HepG2 (cell line): ENCODE results near the gene TDP2. TPM values are rescaled to one million over a fixed set of nuclear protein-coding genes. Genes with fewer than 3 reads are reported as not detected.

Experiments
- ATAC-seq: fragments of 200-7000 bp; cut with Tn5 transposase; 3 replicates; pipeline ENCODE4 v1.9.1; 2020; ENCODE audit warnings: mild to moderate bottlenecking, moderate library complexity
- BruUV-seq: library from RNA; stranded (reverse); fragments of 400-500 nt; replicated peaks from 2 replicates; lab custom pipeline; 2021; lab: Mats Ljungman, UMichigan
- CTCF ChIA-PET: fragments of 300-600 bp; formaldehyde crosslinking; extraction: SDS; loops from one replicate; lab custom pipeline; 2021; ENCODE audit warnings: low total read pairs, inconsistent platforms, low intra/inter-chr PET ratio; lab: Yijun Ruan, JAX
- POLR2A ChIA-PET: fragments of 350-600 bp; sonication (Branson Sonifier 250); formaldehyde crosslinking; loops from one replicate; lab custom pipeline; 2020; ENCODE audit warnings: antibody characterized with exemption, inconsistent platforms; lab: Yijun Ruan, JAX
- DNase-seq: peaks from one replicate; pipeline ENCODE4 v3.0.0-alpha.2; 2015; ENCODE audit warnings: low spot score
- FAIRE-seq: peaks from 3 replicates; lab custom pipeline; 2011; peaks lifted over from hg19 to GRCh38; lab: Jason Lieb, UNC
- H2AFZ ChIP-seq: one replicate; pipeline ENCODE4 v1.6.1; 2011; ENCODE audit warnings: low read length, inconsistent platforms
- H3K27ac ChIP-seq: fragments of 300-600 bp; 3 replicates; pipeline ENCODE4 v1.8.0; 2011; ENCODE audit warnings: mixed run types, mild to moderate bottlenecking, mixed read lengths, low read length, inconsistent platforms; ENCODE audit not compliant: insufficient read depth; ENCODE audit errors: extremely low read length
- H3K27me3 ChIP-seq, 2 experiments: fragments of 200-600 bp in 1 of 2; 2 replicates in 1 of 2; 3 replicates in 1 of 2; pipeline versions ENCODE4 v1.6.0 to v1.8.0; 2011; ENCODE audit warnings: low read length in 2 of 2, mild to moderate bottlenecking in 2 of 2, moderate library complexity in 2 of 2, inconsistent platforms in 1 of 2; ENCODE audit not compliant: insufficient read depth in 2 of 2, control insufficient read depth in 1 of 2
- H3K36me3 ChIP-seq, 2 experiments: fragments of 200-600 bp in 1 of 2; replicated peaks in 1 of 2; 2 replicates in 1 of 2; 3 replicates in 1 of 2; pipeline versions ENCODE4 v1.5.1 to v1.8.0; 2011; ENCODE audit warnings: low read length in 2 of 2, inconsistent platforms in 1 of 2; ENCODE audit not compliant: insufficient read depth in 2 of 2, control insufficient read depth in 1 of 2
- H3K4me1 ChIP-seq: 2 replicates; pipeline ENCODE4 v1.5.1; 2012; ENCODE audit warnings: low read length, inconsistent platforms; ENCODE audit not compliant: insufficient read depth
- H3K4me2 ChIP-seq: 2 replicates; pipeline ENCODE4 v1.6.0; 2011; ENCODE audit warnings: low read depth, low read length, inconsistent platforms
- H3K4me3 ChIP-seq, 3 experiments: fragments of 200-600 bp in 1 of 3; sonication (generic), shearing (Covaris generic) in 1 of 3; replicated peaks in 1 of 3; 2 replicates each; pipeline ENCODE4 v1.5.1; 2011 to 2016; ENCODE audit warnings: low read length in 3 of 3, inconsistent platforms in 2 of 3, low read depth in 2 of 3, mild to moderate bottlenecking in 2 of 3, control low read depth in 1 of 3, mixed read lengths in 1 of 3; ENCODE audit not compliant: insufficient read depth in 1 of 3
- H3K79me2 ChIP-seq: one replicate; pipeline ENCODE4 v1.6.1; 2011; ENCODE audit warnings: low read length, inconsistent platforms; ENCODE audit not compliant: insufficient read depth
- H3K9ac ChIP-seq: 2 replicates; pipeline ENCODE4 v1.6.0; 2011; ENCODE audit warnings: mild to moderate bottlenecking, low read depth, low read length, inconsistent platforms; ENCODE audit not compliant: insufficient read depth
- H3K9me3 ChIP-seq: 2 replicates; pipeline ENCODE4 v1.5.1; 2012; ENCODE audit warnings: mild to moderate bottlenecking, low read length
- H4K20me1 ChIP-seq: 2 replicates; pipeline ENCODE4 v1.6.0; 2011; ENCODE audit warnings: inconsistent platforms, mild to moderate bottlenecking, low read length, moderate library complexity; ENCODE audit not compliant: insufficient read depth
- AGO1 ChIP-seq: fragments of 200-400 bp; formaldehyde crosslinking; IDR thresholded peaks from 2 replicates; pipeline ENCODE4 v1.6.1; 2017; ENCODE audit warnings: mild to moderate bottlenecking, low read depth, low read length, moderate library complexity; ENCODE audit not compliant: poor library complexity, severe bottlenecking
- ELF3 ChIP-seq: IDR thresholded peaks from 2 replicates; pipeline ENCODE4 v1.6.1; 2016; ENCODE audit warnings: missing genetic modification reagents, missing compliant biosample characterization
- JUND ChIP-seq: sonication (generic); formaldehyde crosslinking; IDR thresholded peaks from 2 replicates; pipeline ENCODE4 v1.8.0; 2022; ENCODE audit warnings: mild to moderate bottlenecking, missing genetic modification reagents
- PHF20 ChIP-seq: sonication (generic); formaldehyde crosslinking; IDR thresholded peaks from 2 replicates; pipeline ENCODE4 v1.5.0; 2020; ENCODE audit warnings: mild to moderate bottlenecking, missing genetic modification reagents
- POLR2AphosphoS5 ChIP-seq: IDR thresholded peaks from 2 replicates; pipeline ENCODE4 v1.6.1; 2012; ENCODE audit warnings: low read depth, low read length
- RNF2 ChIP-seq: fragments of 450-650 bp; conservative IDR thresholded peaks from 2 replicates; pipeline ENCODE4 v1.6.1; 2016; ENCODE audit warnings: low read depth
- SATB2 ChIP-seq: sonication (generic); formaldehyde crosslinking; IDR thresholded peaks from 2 replicates; pipeline ENCODE4 v1.5.0; 2020; ENCODE audit warnings: missing genetic modification reagents
- ZNF180 ChIP-seq: sonication (generic); formaldehyde crosslinking; IDR thresholded peaks from 2 replicates; pipeline ENCODE4 v1.4.0; 2020; ENCODE audit warnings: low read depth, missing genetic modification reagents, borderline replicate concordance
- ZNF550 ChIP-seq: sonication (generic); formaldehyde crosslinking; IDR thresholded peaks from 2 replicates; pipeline ENCODE4 v1.4.0; 2020; ENCODE audit warnings: mild to moderate bottlenecking, missing genetic modification reagents, borderline replicate concordance
- ZNF563 ChIP-seq: sonication (generic); formaldehyde crosslinking; IDR thresholded peaks from 2 replicates; pipeline ENCODE4 v1.8.0; 2022; ENCODE audit warnings: mild to moderate bottlenecking, moderate library complexity, missing genetic modification reagents
- ZNF672 ChIP-seq: sonication (generic); formaldehyde crosslinking; IDR thresholded peaks from 2 replicates; pipeline ENCODE4 v1.8.1; 2022; ENCODE audit warnings: missing genetic modification reagents
- WGBS: methylation state at CpG from one replicate; pipeline ENCODE4 v1.1.6; 2017; ENCODE audit warnings: low lambda C conversion rate; 5-methylcytosine and 5-hydroxymethylcytosine counted together
- in situ Hi-C: cut with HindIII; loops from 2 replicates; pipeline ENCODE4 v1.10.0; 2017; ENCODE audit warnings: low pct_unique_long_range_greater_than_20kb; ENCODE audit not compliant: extremely low pct_ligation_motif_present
- intact Hi-C: fragments of 100-400 bp; cut with micrococcal nuclease; formaldehyde crosslinking; loops from one replicate; pipeline ENCODE4 v1.10.0; 2022; ENCODE audit not compliant: unreplicated experiment
- polyA plus RNA-seq, 8 experiments: library from polyadenylated mRNA; depleted of rRNA in 3 of 8; stranded (reverse) in 7 of 8; unstranded in 1 of 8; fragments of >200 nt; fragmentation: Illumina TruSeq in 4 of 8; extraction: Trizol in 4 of 8; gene quantifications; 2 replicates each; pipeline versions ENCODE4 v1.2.1 to v1.2.3, GENCODE V29; 2011 to 2016; ENCODE audit warnings: low read depth in 4 of 8, missing spikeins in 1 of 8, mixed read lengths in 1 of 8; ENCODE audit not compliant: insufficient read depth in 1 of 8
- total RNA-seq, 5 experiments: library from RNA; depleted of rRNA; stranded (reverse); fragments of >200 nt; fragmentation: Illumina TruSeq; extraction: Trizol; gene quantifications; 2 replicates each; pipeline ENCODE4 v1.2.3, GENCODE V29; 2016; ENCODE audit warnings: low read depth in 1 of 5
- TF ChIP-seq, protein P1 (sequence below): sonication (generic); formaldehyde crosslinking; IDR thresholded peaks from 2 replicates; pipeline ENCODE4 v1.4.0; 2020; ENCODE audit warnings: missing genetic modification reagents, borderline replicate concordance
- TF ChIP-seq, protein P2 (sequence below): sonication (generic); formaldehyde crosslinking; IDR thresholded peaks from 2 replicates; pipeline ENCODE4 v1.8.0; 2022; ENCODE audit warnings: mild to moderate bottlenecking, missing genetic modification reagents; ENCODE audit not compliant: insufficient replicate concordance
- TF ChIP-seq, protein P3 (sequence below): sonication (generic); formaldehyde crosslinking; IDR thresholded peaks from 2 replicates; pipeline ENCODE4 v1.4.0; 2020; ENCODE audit warnings: low read depth, mild to moderate bottlenecking, missing genetic modification reagents

TDP2 gene
- total and polyA plus RNA-seq, 2 of the 13 experiments (the other 11 are each of a cell fraction or from before 2014, with no cell fraction given), result 30.5 to 42.6 TPM

DNA sequence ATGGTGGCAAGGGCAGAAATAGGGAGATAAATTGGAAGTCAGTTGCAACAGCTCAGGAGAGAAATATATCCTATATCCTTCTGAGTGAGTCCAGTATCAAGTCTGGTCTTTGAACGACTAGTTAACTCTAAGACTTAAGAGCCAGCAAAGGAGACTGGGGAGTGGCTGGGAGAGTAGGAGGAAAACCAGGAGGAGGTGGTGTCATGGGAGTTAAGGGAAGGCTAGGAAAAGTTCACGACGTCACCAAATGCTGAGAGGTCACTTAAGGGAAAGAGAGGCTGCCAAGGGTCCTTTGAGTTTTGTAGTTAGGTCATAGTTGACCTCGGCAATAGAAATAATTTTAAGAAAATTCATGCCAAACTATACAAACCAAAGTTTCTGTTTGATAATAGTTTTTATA lies 25.3 kb upstream of the TDP2 start:
- Histone ChIP-seq H3K27ac (no peak overlapping the region), H3K9ac (no peak overlapping the region), H3K27me3 (no peaks in the 10 kb centered on the region), H3K4me2 (no peak overlapping the region), H2AFZ (no peak overlapping the region), H4K20me1 (no peaks in the 10 kb centered on the region), H3K4me3 (no peak overlapping the region), H3K36me3 (no peaks in the 10 kb centered on the region; a peak in 1 of 5 replicates), H3K79me2 (no peaks in the 10 kb centered on the region), H3K9me3 (no peaks in the 10 kb centered on the region), H3K4me1 (peaks cover 5% of the 10 kb centered on the region; the same call in 1 of the 2 replicates)
- ChIA-PET CTCF (interaction anchor here (1.4 kb wide), 1 partner anchor 109 kb away, joined by 7 read pairs; no protein-coding TSS in a partner anchor), POLR2A (no interaction called here)
- ATAC-seq, result no peak
- BruUV-seq, result no TSS peak
- FAIRE-seq, result no peak
- 95% methylated on average over 4 of the region's 4 CpGs for WGBS
- TF ChIP-seq, protein P1, sequence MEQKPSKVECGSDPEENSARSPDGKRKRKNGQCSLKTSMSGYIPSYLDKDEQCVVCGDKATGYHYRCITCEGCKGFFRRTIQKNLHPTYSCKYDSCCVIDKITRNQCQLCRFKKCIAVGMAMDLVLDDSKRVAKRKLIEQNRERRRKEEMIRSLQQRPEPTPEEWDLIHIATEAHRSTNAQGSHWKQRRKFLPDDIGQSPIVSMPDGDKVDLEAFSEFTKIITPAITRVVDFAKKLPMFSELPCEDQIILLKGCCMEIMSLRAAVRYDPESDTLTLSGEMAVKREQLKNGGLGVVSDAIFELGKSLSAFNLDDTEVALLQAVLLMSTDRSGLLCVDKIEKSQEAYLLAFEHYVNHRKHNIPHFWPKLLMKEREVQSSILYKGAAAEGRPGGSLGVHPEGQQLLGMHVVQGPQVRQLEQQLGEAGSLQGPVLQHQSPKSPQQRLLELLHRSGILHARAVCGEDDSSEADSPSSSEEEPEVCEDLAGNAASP, result no peak
- no peak for TF ChIP-seq ELF3
- TF ChIP-seq ZNF180 (CRISPR knock-in tag), result no peak
- no peak for TF ChIP-seq ZNF563 (CRISPR knock-in tag)
- no peak for TF ChIP-seq ZNF550
- TF ChIP-seq PHF20 (CRISPR knock-in tag), result no peak
- no peak for TF ChIP-seq ZNF672 (CRISPR knock-in tag)
- no peak for TF ChIP-seq SATB2
- no peak for TF ChIP-seq POLR2AphosphoS5
- TF ChIP-seq RNF2, result no peak
- TF ChIP-seq, protein P2, sequence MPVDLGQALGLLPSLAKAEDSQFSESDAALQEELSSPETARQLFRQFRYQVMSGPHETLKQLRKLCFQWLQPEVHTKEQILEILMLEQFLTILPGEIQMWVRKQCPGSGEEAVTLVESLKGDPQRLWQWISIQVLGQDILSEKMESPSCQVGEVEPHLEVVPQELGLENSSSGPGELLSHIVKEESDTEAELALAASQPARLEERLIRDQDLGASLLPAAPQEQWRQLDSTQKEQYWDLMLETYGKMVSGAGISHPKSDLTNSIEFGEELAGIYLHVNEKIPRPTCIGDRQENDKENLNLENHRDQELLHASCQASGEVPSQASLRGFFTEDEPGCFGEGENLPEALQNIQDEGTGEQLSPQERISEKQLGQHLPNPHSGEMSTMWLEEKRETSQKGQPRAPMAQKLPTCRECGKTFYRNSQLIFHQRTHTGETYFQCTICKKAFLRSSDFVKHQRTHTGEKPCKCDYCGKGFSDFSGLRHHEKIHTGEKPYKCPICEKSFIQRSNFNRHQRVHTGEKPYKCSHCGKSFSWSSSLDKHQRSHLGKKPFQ (CRISPR knock-in tag), result no peak
- TF ChIP-seq, protein P3, sequence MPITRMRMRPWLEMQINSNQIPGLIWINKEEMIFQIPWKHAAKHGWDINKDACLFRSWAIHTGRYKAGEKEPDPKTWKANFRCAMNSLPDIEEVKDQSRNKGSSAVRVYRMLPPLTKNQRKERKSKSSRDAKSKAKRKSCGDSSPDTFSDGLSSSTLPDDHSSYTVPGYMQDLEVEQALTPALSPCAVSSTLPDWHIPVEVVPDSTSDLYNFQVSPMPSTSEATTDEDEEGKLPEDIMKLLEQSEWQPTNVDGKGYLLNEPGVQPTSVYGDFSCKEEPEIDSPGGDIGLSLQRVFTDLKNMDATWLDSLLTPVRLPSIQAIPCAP, result no peak
- no peak for TF ChIP-seq JUND (CRISPR knock-in tag)
- no peak for TF ChIP-seq AGO1
- no peak for DNase-seq
- in situ Hi-C loops, result loop anchor here (10.0 kb wide), 1 partner anchor 257 kb away; no protein-coding TSS in a partner anchor
- intact Hi-C loops, result loop anchor here (10.0 kb wide), 2 partner anchors 167 to 197 kb away; partner anchors contain the start of gene ALDH5A1
